Hematopoietic multipotent progenitor cell (in vitro differentiated cells): ENCODE results near the gene TREX2. TPM values are rescaled to one million over a fixed set of nuclear protein-coding genes. Genes with fewer than 3 reads are reported as not detected.

ENCODE experiments used
- DNase-seq, 3 donors: peaks; one replicate each; pipeline ENCODE4 v3.0.0-alpha.2; 2011 to 2015; ENCODE audit warnings: low read depth in 2 of 3, low spot score in 2 of 3
- total RNA-seq: library from RNA; depleted of rRNA; stranded (reverse); fragments of >200 nt; gene quantifications from one replicate; pipeline ENCODE4 v1.2.3, GENCODE V29; 2012

Gene TREX2, protein sequence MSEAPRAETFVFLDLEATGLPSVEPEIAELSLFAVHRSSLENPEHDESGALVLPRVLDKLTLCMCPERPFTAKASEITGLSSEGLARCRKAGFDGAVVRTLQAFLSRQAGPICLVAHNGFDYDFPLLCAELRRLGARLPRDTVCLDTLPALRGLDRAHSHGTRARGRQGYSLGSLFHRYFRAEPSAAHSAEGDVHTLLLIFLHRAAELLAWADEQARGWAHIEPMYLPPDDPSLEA
- 4.3 TPM for total RNA-seq

GRCh38 chrX:153445856-153446635 lies at the start of gene TREX2:
TSS of gene TREX2 (minus strand) at chrX:153446056. CDS start at chrX:153445430, 626 bp downstream.
- DNase-seq: peak in 1 of 3 donors; percentile 14

GRCh38 chrX:153495362-153495751 lies 49.5 kb upstream of the TREX2 start:
- DNase-seq: no peak

DNA sequence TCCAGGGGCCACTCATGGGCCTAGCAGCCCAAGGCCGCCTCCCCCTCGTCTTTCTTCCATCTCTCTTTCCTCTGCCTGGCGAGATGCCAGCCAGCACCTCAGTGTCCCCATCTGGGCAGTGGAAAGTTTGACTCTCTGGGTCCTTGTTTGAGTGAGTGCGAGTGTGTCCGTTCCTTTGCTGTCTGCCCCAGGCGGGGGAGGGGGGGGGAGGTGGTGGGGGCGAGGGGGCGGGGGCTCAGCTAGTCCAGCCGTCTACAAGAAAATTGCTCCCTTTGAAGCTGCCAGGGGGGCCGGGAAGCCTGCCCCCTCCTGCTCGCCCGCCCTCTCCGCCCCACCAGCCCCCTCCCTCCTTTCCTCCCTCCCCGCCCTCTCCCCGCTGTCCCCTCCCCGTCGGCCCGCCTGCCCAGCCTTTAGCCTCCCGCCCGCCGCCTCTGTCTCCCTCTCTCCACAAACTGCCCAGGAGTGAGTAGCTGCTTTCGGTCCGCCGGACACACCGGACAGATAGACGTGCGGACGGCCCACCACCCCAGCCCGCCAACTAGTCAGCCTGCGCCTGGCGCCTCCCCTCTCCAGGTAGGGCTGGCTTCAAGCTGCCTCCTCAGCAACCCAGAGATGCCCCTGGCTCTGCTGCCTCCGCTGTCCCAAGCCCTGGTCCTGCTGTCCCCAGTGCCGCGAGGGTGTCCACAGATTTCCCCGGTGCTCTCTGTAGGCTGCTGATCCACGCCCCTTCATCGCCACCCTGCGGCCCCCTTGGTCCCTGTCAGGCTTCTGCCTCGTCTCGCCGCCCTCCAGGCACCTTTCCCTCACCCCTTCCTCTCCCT lies 48.9 kb upstream of the TREX2 start, which contains the start of gene BGN:
BGN (plus strand) TSS at position 440 of the 821 bp plus-strand sequence. CDS start 9,652 bp downstream, outside the sequence.
- peak in 2 of 3 donors; percentile 26 to 58 for DNase-seq

- no peak for DNase-seq
Measured at GRCh38 chrX:153494061-153494460, 48.2 kb upstream of the TREX2 start.

DNA sequence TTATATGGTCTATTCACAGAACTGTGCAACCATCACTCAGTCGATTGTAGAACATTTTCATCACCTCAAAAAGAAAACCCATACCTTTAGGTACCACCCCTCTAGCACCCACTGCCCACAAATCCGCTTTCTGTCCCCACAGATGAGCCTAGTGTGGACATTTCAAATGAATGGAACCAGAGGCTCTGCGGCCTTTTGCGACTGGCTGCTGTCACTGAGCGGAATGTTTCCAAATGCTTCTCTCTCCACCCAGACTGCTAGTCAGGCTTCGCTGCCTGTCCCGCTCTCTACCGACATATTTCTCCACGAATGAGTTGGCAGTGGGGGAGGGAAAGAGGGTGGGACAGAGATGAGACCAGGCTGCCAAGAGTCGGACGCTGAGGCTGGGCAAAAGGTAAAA lies 47.2 kb upstream of the TREX2 start:
- DNase-seq: no peak

GRCh38 chrX:153492543-153492942 lies 46.7 kb upstream of the TREX2 start:
- DNase-seq: no peak

GRCh38 chrX:153491918-153492317 lies 46.1 kb upstream of the TREX2 start:
- no peak for DNase-seq

DNA sequence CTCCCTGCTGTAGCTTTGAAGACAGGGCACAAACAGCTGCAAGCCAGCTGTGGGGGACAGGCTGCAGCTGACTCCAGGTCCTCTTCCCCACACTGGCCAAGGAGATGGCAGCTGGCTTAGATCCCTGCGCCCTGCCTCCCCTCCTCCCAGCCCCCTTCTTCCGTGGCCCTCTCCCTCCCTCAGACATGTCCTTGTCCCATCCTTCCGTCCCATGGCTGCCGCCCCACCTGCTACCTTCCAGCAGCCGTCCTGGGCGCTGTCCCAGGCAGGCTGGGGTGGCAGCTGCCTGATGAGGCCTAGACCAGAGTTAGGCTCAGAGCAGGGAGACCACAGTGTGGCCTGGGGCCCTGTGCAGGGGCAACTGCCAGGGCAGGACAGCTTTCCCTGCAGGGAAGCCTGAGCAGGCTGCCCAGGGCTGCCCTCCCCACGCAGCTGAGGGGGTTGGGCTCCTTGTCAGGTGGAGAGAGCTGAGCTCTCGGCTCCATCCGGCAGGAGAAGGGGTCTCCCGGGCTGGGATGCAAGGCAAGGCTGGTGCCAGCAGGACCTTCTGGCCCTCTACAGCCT lies 45.6 kb upstream of the TREX2 start:
- DNase-seq: no peak

DNA sequence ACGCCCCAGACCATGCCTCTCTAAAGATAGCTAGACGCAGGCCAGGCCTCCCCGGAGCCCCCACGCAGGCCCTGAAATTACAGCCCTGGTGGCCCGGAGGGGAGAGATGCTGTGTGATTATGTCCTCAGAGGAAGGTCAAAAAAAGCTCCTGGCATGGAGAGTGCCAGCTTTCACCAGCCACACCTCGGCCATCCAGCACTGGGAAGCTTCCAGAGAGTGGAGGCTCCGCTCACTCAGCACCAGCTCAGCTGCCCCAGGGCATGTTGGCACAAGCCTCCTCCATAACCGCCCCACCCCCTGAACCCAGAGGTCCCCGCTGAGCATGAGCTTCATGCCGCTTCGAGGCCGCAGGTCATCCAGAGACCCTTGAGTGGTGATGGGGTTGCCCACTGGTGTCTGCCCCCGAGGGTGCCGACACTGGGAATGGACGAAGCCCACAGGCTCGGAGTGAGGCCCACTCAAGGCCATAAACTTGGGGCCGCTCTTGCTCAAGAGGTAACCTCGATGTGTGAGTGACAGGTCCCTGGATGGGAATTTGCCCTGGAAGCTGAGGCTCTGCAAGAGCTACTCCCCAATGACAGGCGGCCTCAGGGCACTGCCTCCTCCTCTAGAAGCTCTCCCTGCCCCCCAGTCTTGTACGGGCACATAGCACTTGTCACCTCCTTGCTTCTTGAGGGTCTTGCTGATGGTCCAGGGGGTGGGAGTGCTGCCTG lies 44.5 kb upstream of the TREX2 start:
- DNase-seq: no peak

GRCh38 chrX:153488231-153488914 lies 42.5 kb upstream of the TREX2 start:
- no peak for DNase-seq

DNA sequence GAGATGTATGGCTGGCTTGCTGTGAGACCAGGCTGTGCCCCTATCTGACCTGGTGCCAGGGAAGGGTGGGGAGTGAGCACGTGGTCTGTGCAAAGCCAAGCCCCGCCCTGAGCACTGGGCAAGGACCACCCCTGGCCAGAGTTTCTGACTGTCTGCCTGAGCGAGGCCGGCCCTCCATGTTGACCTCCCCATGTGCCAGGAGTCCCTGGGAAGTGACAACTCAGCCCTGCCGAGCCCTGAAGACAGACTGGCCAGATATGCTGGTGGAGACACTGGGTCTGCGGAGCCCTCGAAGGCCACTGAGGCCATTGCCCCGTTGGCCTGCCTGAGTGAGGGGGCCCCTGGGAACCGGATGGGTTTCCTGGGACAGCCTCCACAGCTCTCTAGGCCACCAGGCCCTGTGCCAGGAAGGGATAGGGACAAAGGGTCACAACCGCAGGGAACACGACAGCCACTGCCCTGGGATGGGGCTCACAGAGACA lies 41.8 kb upstream of the TREX2 start:
- DNase-seq: no peak

DNA sequence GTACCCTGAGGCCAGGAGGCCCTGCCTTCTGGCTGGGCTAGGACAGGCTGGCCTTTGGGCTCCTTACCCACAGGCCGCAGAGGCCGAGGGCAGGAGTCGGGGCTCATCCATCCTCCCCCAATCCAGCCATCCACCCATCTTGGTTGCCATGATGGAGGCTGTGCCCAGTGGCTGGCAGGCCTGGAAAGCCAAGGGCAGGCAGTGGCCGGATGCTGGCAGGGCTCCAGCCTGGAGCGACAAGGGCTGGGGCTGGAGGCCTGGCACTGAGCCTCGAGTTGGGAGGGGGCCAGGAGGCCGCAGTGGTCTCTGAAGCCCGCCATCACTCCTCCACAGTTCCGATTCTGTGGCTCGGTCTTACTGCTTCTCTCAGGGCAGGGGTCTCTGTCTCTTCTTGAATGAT lies 40.3 kb upstream of the TREX2 start:
- no peak for DNase-seq

- no peak for DNase-seq
Measured at GRCh38 chrX:153485396-153486080, 39.7 kb upstream of the TREX2 start.

DNA sequence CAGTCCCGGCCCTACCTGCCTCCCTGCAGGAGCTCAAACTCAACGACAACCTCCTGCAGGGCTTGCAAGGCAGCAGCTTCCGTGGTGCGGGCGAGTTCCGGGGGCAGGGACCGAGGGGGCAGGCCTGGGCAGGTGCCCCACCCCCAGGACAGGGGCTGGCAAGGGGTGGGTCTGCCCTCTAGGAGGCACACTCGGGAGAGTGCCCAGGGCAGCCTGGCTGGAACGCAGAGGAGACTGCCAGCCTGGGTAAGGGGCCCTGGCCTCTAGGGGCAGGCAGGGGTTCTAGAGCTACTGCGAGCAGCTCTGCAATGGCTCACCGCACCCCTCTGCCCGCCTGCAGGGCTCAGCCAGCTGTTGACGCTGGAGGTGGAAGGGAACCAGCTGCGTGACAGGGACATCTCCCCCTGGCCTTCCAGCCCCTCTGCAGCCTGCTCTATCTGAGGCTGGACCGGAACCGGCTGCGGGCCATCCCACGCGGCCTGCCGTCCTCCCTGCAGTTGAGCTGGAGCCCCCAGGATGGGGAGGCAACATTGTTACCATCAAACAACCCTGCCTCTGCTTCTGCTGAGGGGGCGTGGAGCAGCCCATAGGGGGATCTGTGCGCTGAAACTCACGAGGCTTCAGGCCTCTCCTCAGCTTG lies 36.6 kb upstream of the TREX2 start:
- no peak for DNase-seq

- no peak for DNase-seq
Measured at GRCh38 chrX:153481043-153481442, 35.2 kb upstream of the TREX2 start.

DNA sequence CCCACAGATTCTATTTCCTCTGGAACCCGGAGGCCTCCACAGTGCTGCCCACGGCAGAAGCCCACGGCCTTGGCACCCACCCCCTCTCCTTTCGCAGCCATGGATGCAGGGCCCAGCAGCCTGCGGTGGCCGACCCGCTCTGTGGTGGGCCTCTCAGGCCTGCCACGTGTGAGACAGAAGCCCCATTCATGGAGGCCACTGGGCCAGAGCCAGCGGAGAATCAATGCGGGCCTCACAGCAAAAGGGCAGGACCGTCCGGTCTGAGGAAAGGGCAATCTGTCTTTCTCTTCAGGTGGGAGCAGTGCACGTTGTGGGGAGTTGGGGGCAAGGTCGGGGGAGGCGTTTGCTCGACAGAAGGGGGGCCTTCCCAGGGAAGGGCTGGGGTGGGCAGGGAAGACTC lies 32.9 kb upstream of the TREX2 start:
- no peak for DNase-seq

GRCh38 chrX:153477901-153478300 lies 32.0 kb upstream of the TREX2 start:
- no peak for DNase-seq

DNA sequence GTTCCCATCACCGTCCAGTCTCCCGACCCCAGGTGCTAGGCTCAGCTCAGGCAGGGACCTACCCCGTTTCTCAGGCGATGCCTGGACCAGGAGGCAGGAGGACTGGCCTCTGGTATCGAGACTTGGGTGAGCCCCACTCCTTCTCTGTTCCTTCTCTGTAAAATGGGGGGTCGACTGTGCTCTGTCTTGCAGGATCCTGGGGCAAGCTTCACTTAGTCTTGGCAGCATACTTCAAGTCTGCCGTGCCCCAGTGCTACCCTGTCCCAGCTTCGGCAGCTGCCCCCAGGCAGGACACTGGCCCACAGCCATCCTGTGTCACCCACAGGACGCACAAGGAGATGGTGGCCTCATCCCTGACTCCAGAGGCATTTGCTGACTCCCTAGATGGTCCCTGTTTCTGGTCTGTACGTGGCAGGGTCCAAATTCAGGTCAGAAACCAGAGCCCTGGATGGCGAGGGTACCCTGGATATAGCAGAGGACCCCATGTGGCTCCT lies 31.6 kb upstream of the TREX2 start:
- no peak for DNase-seq
